Lower leg skin (tissue), 4 donors: ENCODE measurements around the gene TUSC2. TPM values are rescaled to one million over a fixed set of nuclear protein-coding genes. Genes with fewer than 3 reads are reported as not detected.
"Not testable (repeated sequence)": the region's sequence is repeated elsewhere in the genome, so short reads cannot be mapped to it uniquely, and the experiment has no call there.

Experiments used
- DNase-seq, 2 donors: peaks; one replicate each; pipeline ENCODE4 v3.0.0-alpha.2; 2019; ENCODE audit warnings: low spot score in 2 of 2
- H3K4me3 ChIP-seq: fragments of 200-600 bp; sonication (generic); 2 replicates; pipeline ENCODE4 v1.5.1; 2017; ENCODE audit warnings: mild to moderate bottlenecking, low read depth; ENCODE audit not compliant: poor library complexity, severe bottlenecking
- CTCF ChIP-seq, 3 donors: fragments of 450-650 bp; IDR thresholded peaks; one replicate each; pipeline ENCODE4 v1.5.1; 2016; ENCODE audit warnings: antibody characterized with exemption in 3 of 3, mild to moderate bottlenecking in 3 of 3, moderate library complexity in 2 of 3
- POLR2A ChIP-seq, 2 donors: fragments of 450-650 bp; IDR thresholded peaks; one replicate each; pipeline ENCODE4 v1.6.1; 2016 to 2017; ENCODE audit warnings: antibody characterized with exemption in 2 of 2, mild to moderate bottlenecking in 1 of 2, moderate library complexity in 1 of 2
- WGBS, 2 donors: methylation state at CpG; one replicate each; pipeline ENCODE4 v1.1.5; 2018; 5-methylcytosine and 5-hydroxymethylcytosine counted together
- intact Hi-C: fragments of 100-400 bp; cut with DNase I; formaldehyde crosslinking; loops from one replicate; pipeline ENCODE4 v1.15.0; 2023; ENCODE audit warnings: low total_unique reads
- total RNA-seq, 4 donors: library from RNA; depleted of rRNA; stranded (reverse); fragments of >200 nt; gene quantifications; one replicate each; pipeline ENCODE4 v1.1.0, GENCODE V29; 2016

Gene TUSC2
- total RNA-seq, 4 donors from 2014 or later = 13.1 to 24.2 (median 18.0) TPM

- peak in 1 of 2 donors; percentile 88 for DNase-seq
Observed at GRCh38 chr3:50290161-50290641, 37.8 kb downstream of the TUSC2 start.

GRCh38 chr3:50289130-50289529 is 38.9 kb downstream of the TUSC2 start:
- WGBS, 2 donors = 95 to 98% methylated on average over 6 of the region's 6 CpGs
- TF ChIP-seq CTCF (IDR thresholded peaks at IDR 0.05) = no peak
- TF ChIP-seq POLR2A (IDR thresholded peaks at IDR 0.05) = no peak
- H3K4me3 ChIP-seq = no peak overlapping the region
- intact Hi-C loops = no loop called here
- no peak for DNase-seq

More at GRCh38 chr3:50290161-50290641, 37.8 kb downstream of the TUSC2 start:
- H3K4me3 ChIP-seq = no peak overlapping the region
- 91 to 93% methylated on average over 16 of the region's 16 CpGs for WGBS, 2 donors
- no peak for TF ChIP-seq POLR2A (IDR thresholded peaks at IDR 0.05)
- no peak for TF ChIP-seq CTCF (IDR thresholded peaks at IDR 0.05)
- intact Hi-C loops = no loop called here

- 89 to 92% methylated on average over 22 to 23 of the region's 23 CpGs for WGBS, 2 donors
- DNase-seq = no peak
- TF ChIP-seq CTCF (IDR thresholded peaks at IDR 0.05) (no peak), POLR2A (IDR thresholded peaks at IDR 0.05) (no peak)
- H3K4me3 ChIP-seq = no peak overlapping the region
- intact Hi-C loops = no loop called here
Observed at GRCh38 chr3:50288387-50289007, 39.5 kb downstream of the TUSC2 start.

- WGBS, 2 donors = 92 to 100% methylated on average over 1 of the region's 1 CpG
Observed at GRCh38 chr3:50287262-50287661, 40.8 kb downstream of the TUSC2 start.

GRCh38 chr3:50286322-50287227 is 41.4 kb downstream of the TUSC2 start:
- no peak for DNase-seq
- intact Hi-C loops = no loop called here
- no peak for TF ChIP-seq CTCF (IDR thresholded peaks at IDR 0.05)
- no peak overlapping the region for H3K4me3 ChIP-seq
- WGBS, 2 donors = 80 to 82% methylated on average over 24 to 26 of the region's 28 CpGs

More at GRCh38 chr3:50287262-50287661, 40.8 kb downstream of the TUSC2 start:
- no peak overlapping the region for H3K4me3 ChIP-seq
- intact Hi-C loops = no loop called here
- TF ChIP-seq CTCF (IDR thresholded peaks at IDR 0.05) (no peak), POLR2A (IDR thresholded peaks at IDR 0.05) (no peak)
- DNase-seq = no peak

GRCh38 chr3:50284121-50284520 is 43.9 kb downstream of the TUSC2 start:
- 79 to 80% methylated on average over 6 of the region's 6 CpGs for WGBS, 2 donors
- intact Hi-C loops = not testable (repeated sequence)

More at GRCh38 chr3:50284121-50284520, 43.9 kb downstream of the TUSC2 start:
- H3K4me3 ChIP-seq, DNase-seq: not testable (repeated sequence)
